IPS-18c (cell line): ENCODE measurements around the gene GLI3.

Experiments
- H3K4me3 ChIP-seq: 2 replicates; pipeline ENCODE4 v1.7.0; 2013; ENCODE audit warnings: low read depth, mild to moderate bottlenecking, low read length, moderate library complexity; ENCODE audit not compliant: insufficient read depth
- H3K9me3 ChIP-seq: one replicate; pipeline ENCODE4 v1.6.1; 2013; ENCODE audit warnings: mild to moderate bottlenecking, low read length, moderate library complexity; ENCODE audit not compliant: control insufficient read depth, insufficient read depth

GLI3 gene

DNA sequence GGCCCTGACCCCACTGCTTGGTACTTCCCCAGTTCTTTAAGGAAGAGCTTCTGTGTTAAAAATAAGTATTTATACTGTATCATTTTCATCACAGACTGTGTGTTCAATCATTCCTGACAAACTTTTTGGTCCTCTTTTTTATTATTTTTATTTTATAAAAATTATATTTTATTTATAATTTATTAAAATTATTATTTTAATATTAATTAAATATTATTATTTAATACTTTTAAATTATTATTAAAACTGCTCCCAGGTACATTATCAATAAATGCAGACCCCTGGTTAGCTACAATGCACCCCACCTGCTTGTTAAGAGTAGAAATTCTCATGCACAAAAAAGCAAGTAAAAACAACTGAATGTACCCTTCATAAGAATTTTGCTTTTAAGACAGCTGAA lies 172.0 kb downstream of the GLI3 start:
- Histone ChIP-seq H3K9me3 (no peaks in the 10 kb centered on the region), H3K4me3 (no peak overlapping the region)

- no peaks in the 10 kb centered on the region for H3K9me3 ChIP-seq
- no peak overlapping the region for H3K4me3 ChIP-seq
Observed at GRCh38 chr7:42064534-42064933, 172.5 kb downstream of the GLI3 start.

- Histone ChIP-seq H3K9me3 (no peaks in the 10 kb centered on the region), H3K4me3 (no peak overlapping the region)
Observed at GRCh38 chr7:42059275-42059674, 177.7 kb downstream of the GLI3 start.

GRCh38 chr7:42057331-42057730 lies 179.7 kb downstream of the GLI3 start:
- H3K9me3 ChIP-seq = no peaks in the 10 kb centered on the region

DNA sequence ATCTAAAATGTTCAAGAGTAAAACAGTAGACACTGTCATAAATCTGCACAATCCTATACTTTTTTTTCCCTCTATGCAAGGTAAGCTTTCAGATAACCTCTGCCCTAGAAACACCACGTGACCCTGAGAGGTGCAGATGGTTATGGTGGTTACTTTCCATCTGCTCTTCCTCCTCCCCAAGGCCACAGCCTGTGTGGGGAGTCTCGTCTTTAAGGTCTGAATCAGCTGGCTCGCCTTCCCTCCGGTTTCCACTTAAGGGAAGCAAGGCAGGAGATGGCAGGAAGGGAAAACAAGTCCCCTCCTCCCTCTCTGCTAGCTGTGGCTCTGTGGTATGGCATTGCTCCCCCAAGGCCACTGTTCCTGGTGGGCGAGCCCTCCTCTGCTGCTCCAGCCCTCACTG lies 181.8 kb downstream of the GLI3 start:
- no peaks in the 10 kb centered on the region for H3K9me3 ChIP-seq
- H3K4me3 ChIP-seq = no peak overlapping the region

More at GRCh38 chr7:42057331-42057730, 179.7 kb downstream of the GLI3 start:
- no peak overlapping the region for H3K4me3 ChIP-seq

DNA sequence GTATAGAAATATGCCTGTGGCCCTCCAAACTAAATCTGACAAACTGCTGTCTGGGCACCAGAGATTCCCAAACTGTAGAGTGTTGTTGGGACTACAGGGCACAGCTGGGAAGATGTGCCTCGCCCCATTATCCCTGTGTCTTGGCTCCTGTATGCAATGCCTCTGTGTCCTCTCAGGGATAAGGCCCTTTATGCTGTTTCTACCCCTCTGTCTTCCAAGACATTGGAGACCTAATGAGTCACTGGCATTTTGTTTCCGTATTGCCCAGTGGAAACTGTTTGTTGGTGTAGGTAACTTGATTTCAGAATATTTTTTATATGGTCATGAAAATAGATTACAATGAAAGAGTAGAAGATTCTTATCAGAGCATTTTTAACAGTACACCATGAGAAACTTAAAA lies 183.2 kb downstream of the GLI3 start:
- Histone ChIP-seq H3K4me3 (no peak overlapping the region), H3K9me3 (no peaks in the 10 kb centered on the region)

DNA sequence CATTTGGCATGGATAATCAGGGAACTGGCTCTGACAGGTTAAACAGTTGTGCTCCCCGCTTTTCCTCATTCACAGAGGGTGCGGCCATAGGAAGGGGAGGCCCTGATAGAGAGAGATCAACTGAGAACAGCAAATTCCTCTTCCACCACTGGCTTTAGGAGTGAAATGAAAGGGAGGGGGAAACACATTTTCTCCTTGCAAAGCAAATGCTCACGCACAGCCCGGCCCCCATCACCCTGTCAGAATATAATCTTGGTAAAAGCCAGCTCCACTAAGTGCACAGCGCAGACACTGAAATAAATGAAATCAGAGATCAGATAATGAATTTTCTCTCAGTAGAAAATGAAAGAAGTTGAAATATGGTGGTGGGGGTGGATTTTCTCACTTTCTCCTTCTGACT lies 187.2 kb downstream of the GLI3 start:
- no peaks in the 10 kb centered on the region for H3K9me3 ChIP-seq
- no peak overlapping the region for H3K4me3 ChIP-seq

GRCh38 chr7:42046483-42046882 lies 190.5 kb downstream of the GLI3 start:
- Histone ChIP-seq H3K9me3 (no peaks in the 10 kb centered on the region), H3K4me3 (no peak overlapping the region)

- no peak overlapping the region for H3K4me3 ChIP-seq
Observed at GRCh38 chr7:42045961-42046360, 191.0 kb downstream of the GLI3 start.

DNA sequence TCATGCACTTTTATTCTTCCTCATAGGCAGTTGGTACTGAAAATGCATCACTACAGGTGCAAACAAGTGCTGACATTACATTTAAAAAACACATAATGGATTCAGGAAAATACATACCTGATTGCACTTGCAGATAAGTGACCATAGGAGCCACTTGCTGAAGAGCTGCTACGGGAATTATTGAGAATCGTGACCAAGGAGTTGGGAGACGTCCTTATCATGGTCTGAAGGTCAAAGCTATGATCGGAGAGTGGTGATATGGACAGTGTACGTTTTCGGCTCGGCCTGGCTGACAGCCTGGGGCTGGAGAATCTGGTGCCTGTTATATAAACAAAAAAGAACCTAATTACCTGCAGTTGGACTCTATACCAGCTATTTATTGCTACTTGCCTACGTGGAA lies 197.1 kb downstream of the GLI3 start:
- H3K9me3 ChIP-seq = no peaks in the 10 kb centered on the region
- no peak overlapping the region for H3K4me3 ChIP-seq

More at GRCh38 chr7:42045961-42046360, 191.0 kb downstream of the GLI3 start:
- H3K9me3 ChIP-seq = no peaks in the 10 kb centered on the region

GRCh38 chr7:42035210-42035609 lies 201.8 kb downstream of the GLI3 start:
- no peak overlapping the region for H3K4me3 ChIP-seq
- no peaks in the 10 kb centered on the region for H3K9me3 ChIP-seq

DNA sequence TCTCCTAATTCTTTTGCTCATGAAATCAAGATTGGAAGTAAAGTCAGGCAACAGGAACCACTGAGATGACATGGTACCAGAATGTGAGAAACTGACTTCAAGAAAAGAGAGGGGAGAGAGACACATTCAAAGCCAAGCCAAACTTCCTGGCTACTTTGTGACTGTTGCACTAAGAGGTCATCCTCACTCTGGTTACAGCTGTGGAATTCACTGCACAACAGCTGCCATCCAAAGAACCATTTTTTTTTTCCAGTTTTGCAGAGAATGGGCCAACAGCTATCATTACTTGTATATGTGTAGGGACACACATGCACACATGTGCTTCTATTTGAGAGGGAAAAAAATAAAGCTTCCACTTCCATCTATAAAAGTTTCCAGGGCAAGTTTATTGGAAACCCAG lies 203.5 kb downstream of the GLI3 start:
- H3K9me3 ChIP-seq = no peaks in the 10 kb centered on the region

DNA sequence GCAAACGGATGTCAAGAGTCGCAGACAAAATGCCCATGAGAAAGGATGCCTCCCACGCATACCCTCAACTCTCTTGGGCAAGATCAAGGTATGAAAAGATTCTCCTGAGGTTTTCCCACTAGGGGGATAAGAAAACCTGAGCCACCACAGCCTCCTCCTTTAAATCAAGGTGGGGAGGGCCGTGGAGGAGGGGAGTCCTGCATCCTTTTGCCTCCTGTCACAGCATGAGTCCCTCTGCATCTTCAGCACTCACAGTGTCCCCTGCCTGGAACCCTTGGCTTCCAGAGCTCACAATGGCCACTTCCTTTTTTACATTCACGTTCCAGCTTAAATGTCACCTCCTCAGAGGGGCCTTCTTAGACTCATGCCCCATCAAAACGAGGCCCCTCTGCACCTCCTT lies 207.6 kb downstream of the GLI3 start:
- Histone ChIP-seq H3K9me3 (no peaks in the 10 kb centered on the region), H3K4me3 (no peak overlapping the region)

More for the DNA sequence above, 203.5 kb downstream of the GLI3 start:
- H3K4me3 ChIP-seq = no peak overlapping the region

- no peak overlapping the region for H3K4me3 ChIP-seq
- H3K9me3 ChIP-seq = no peaks in the 10 kb centered on the region
Observed at GRCh38 chr7:42027521-42027920, 209.5 kb downstream of the GLI3 start.

GRCh38 chr7:42026622-42027197 lies 210.3 kb downstream of the GLI3 start:
- Histone ChIP-seq H3K4me3 (no peak overlapping the region), H3K9me3 (no peaks in the 10 kb centered on the region)

- no peaks in the 10 kb centered on the region for H3K9me3 ChIP-seq
- no peak overlapping the region for H3K4me3 ChIP-seq
Observed at GRCh38 chr7:42025635-42026375, 211.2 kb downstream of the GLI3 start.

- H3K4me3 ChIP-seq = no peak overlapping the region
- H3K9me3 ChIP-seq = no peaks in the 10 kb centered on the region
Observed at GRCh38 chr7:42024537-42024936, 212.5 kb downstream of the GLI3 start.

- no peaks in the 10 kb centered on the region for H3K9me3 ChIP-seq
- no peak overlapping the region for H3K4me3 ChIP-seq
Observed at GRCh38 chr7:42023262-42023661, 213.7 kb downstream of the GLI3 start.

GRCh38 chr7:42022791-42023190 lies 214.2 kb downstream of the GLI3 start:
- H3K9me3 ChIP-seq = no peaks in the 10 kb centered on the region
- no peak overlapping the region for H3K4me3 ChIP-seq
